ENCODE results near the gene BBOX1. TPM values are rescaled to one million over a fixed set of nuclear protein-coding genes. Genes with fewer than 3 reads are reported as not detected.

The BBOX1 gene
- total and polyA plus RNA-seq, 2 of the 4 experiments (the other 2 are of a cell fraction): not detected

DNA sequence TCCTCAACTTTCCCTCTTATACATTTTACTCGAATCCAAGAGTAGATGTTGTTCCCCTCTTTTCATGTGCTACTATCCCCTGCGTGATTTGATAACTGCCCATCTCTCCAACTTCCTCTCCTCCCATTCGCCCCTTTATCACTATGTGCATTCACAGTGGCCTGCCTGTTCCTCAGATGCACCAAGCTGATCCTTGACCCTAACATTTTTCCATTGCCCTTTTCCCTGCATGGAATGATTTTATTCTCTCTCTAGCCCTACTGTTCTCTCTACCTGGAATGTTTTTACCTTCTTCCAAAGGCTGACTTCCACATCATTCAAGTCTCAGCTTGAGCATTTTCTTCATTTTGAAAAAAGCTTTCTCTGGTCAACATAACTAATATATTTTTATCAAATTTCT lies 15.8 kb upstream of the BBOX1 start:
- H2AK9ac ChIP-seq (replicated peaks; ENCODE audit: low read depth, low read length, poor library complexity): no peak overlapping the region
- CTCF ChIA-PET: no interaction called here
- H2BK20ac ChIP-seq (ENCODE audit: low read depth, low read length): no peak overlapping the region
- POLR2A ChIA-PET (ENCODE audit: unreplicated experiment): no interaction called here
- H3K56ac ChIP-seq (ENCODE audit: extremely low read depth, insufficient read depth, low read length): no peak overlapping the region
- H3K36me3 ChIP-seq (ENCODE audit: control insufficient read depth, insufficient read depth, low read length): no peaks in the 10 kb centered on the region
- no TSS peak for BruUV-seq (replicated peaks)
- no peak overlapping the region for H2BK15ac ChIP-seq (ENCODE audit: low read depth, low read length)
- in situ Hi-C loops (cut with MboI; ENCODE audit: low sequenced_read_pairs) (no loop called here), dilution Hi-C loops (cut with HindIII; ENCODE audit: low sequenced_read_pairs, unreplicated experiment) (no loop called here), intact Hi-C loops (cut with micrococcal nuclease) (no loop called here)
- H3K23ac ChIP-seq (ENCODE audit: low read depth, low read length): no peak overlapping the region
- H3K18ac ChIP-seq (ENCODE audit: low read depth, low read length): no peak overlapping the region
- ATAC-seq (ENCODE audit: low read depth) (no peak), DNase-seq (no peak)
- H3K4ac ChIP-seq (ENCODE audit: low read depth, low read length): no peak overlapping the region
- no peak for TF ChIP-seq POLR2A (IDR thresholded peaks at IDR 0.05; ENCODE audit: low read depth, low read length)
- no peak for TF ChIP-seq RAD21 (IDR thresholded peaks at IDR 0.05; ENCODE audit: low read length)
- TF ChIP-seq SMC3 (IDR thresholded peaks at IDR 0.05; ENCODE audit: low read depth, low read length): no peak
- TF ChIP-seq, protein P1, sequence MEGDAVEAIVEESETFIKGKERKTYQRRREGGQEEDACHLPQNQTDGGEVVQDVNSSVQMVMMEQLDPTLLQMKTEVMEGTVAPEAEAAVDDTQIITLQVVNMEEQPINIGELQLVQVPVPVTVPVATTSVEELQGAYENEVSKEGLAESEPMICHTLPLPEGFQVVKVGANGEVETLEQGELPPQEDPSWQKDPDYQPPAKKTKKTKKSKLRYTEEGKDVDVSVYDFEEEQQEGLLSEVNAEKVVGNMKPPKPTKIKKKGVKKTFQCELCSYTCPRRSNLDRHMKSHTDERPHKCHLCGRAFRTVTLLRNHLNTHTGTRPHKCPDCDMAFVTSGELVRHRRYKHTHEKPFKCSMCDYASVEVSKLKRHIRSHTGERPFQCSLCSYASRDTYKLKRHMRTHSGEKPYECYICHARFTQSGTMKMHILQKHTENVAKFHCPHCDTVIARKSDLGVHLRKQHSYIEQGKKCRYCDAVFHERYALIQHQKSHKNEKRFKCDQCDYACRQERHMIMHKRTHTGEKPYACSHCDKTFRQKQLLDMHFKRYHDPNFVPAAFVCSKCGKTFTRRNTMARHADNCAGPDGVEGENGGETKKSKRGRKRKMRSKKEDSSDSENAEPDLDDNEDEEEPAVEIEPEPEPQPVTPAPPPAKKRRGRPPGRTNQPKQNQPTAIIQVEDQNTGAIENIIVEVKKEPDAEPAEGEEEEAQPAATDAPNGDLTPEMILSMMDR (conservative IDR thresholded peaks at IDR 0.05; ENCODE audit: low read depth, low read length): no peak
- TF ChIP-seq CHD1 (IDR thresholded peaks at IDR 0.05; ENCODE audit: low read depth, low read length): no peak
- TF ChIP-seq CEBPB (IDR thresholded peaks at IDR 0.05; ENCODE audit: low read depth, low read length): no peak
- TF ChIP-seq FOS (IDR thresholded peaks at IDR 0.05; ENCODE audit: low read depth, low read length): no peak
- no peak for TF ChIP-seq MAZ (IDR thresholded peaks at IDR 0.05; ENCODE audit: borderline replicate concordance, low read depth, low read length)
- TF ChIP-seq, protein P2, sequence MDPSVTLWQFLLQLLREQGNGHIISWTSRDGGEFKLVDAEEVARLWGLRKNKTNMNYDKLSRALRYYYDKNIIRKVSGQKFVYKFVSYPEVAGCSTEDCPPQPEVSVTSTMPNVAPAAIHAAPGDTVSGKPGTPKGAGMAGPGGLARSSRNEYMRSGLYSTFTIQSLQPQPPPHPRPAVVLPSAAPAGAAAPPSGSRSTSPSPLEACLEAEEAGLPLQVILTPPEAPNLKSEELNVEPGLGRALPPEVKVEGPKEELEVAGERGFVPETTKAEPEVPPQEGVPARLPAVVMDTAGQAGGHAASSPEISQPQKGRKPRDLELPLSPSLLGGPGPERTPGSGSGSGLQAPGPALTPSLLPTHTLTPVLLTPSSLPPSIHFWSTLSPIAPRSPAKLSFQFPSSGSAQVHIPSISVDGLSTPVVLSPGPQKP (IDR thresholded peaks at IDR 0.05; ENCODE audit: borderline replicate concordance, low read depth, low read length): no peak
- no peak for TF ChIP-seq NFE2L2 (IDR thresholded peaks at IDR 0.05; ENCODE audit: low read depth, low read length)
- TF ChIP-seq MAFK (IDR thresholded peaks at IDR 0.05; ENCODE audit: low read depth, low read length): no peak
- no peak for TF ChIP-seq BHLHE40 (IDR thresholded peaks at IDR 0.05; ENCODE audit: low read depth, low read length)
- no peak for TF ChIP-seq RFX5 (IDR thresholded peaks at IDR 0.05; ENCODE audit: low read depth, low read length)
- no peak for TF ChIP-seq MXI1 (IDR thresholded peaks at IDR 0.05; ENCODE audit: borderline replicate concordance, low read depth, low read length)
- TF ChIP-seq, protein P3, sequence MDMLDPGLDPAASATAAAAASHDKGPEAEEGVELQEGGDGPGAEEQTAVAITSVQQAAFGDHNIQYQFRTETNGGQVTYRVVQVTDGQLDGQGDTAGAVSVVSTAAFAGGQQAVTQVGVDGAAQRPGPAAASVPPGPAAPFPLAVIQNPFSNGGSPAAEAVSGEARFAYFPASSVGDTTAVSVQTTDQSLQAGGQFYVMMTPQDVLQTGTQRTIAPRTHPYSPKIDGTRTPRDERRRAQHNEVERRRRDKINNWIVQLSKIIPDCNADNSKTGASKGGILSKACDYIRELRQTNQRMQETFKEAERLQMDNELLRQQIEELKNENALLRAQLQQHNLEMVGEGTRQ (IDR thresholded peaks at IDR 0.05; ENCODE audit: low read depth, low read length): no peak
- TF ChIP-seq RCOR1 (IDR thresholded peaks at IDR 0.05; ENCODE audit: insufficient replicate concordance, low read length): no peak
- H3K9me3 ChIP-seq (ENCODE audit: control insufficient read depth, insufficient read depth, low read length): no peaks in the 10 kb centered on the region
- H3K9ac ChIP-seq (ENCODE audit: low read depth, low read length): no peak overlapping the region
- H3K4me1 ChIP-seq (ENCODE audit: control insufficient read depth, insufficient read depth, low read length): no peaks in the 10 kb centered on the region
- H3K27ac ChIP-seq (ENCODE audit: insufficient read depth, low read length): no peak overlapping the region
- WGBS, 2 experiments (ENCODE audit: extremely low coverage in 2 of 2, insufficient read length in 1 of 2): 93% methylated on average over 3 of the region's 3 CpGs; no CpG with 5 or more reads in 1 of the 2 experiments
- H3K27me3 ChIP-seq (ENCODE audit: control insufficient read depth, insufficient read depth, low read length): no peaks in the 10 kb centered on the region; the same call in 1 of the 2 replicates
- no peak overlapping the region for H3K14ac ChIP-seq (replicated peaks; ENCODE audit: low read depth, low read length)
- no peak overlapping the region for H2AFZ ChIP-seq (replicated peaks; ENCODE audit: low read length, poor library complexity)
- no peak overlapping the region for H2BK5ac ChIP-seq (ENCODE audit: low read depth, low read length, poor library complexity, severe bottlenecking)
- no peak overlapping the region for H4K5ac ChIP-seq (ENCODE audit: low read depth, low read length)
- no peak overlapping the region for H2AK5ac ChIP-seq (ENCODE audit: low read depth, low read length)
- no peaks in the 10 kb centered on the region for H3K79me1 ChIP-seq (ENCODE audit: low read depth in 1 of 2, low read length in 2 of 2)
- H4K8ac ChIP-seq (ENCODE audit: low read depth in 2 of 2, low read length in 2 of 2): no peak overlapping the region
- no peak overlapping the region for H4K91ac ChIP-seq (ENCODE audit: insufficient read depth, low read depth, low read length)
- H4K20me1 ChIP-seq (ENCODE audit: insufficient read depth, low read length): no peaks in the 10 kb centered on the region
- H3K9me1 ChIP-seq (ENCODE audit: insufficient read depth, low read length): no peaks in the 10 kb centered on the region
- H3K4me3 ChIP-seq (ENCODE audit: insufficient read depth, low read depth, low read length): no peak overlapping the region
- H2BK120ac ChIP-seq (ENCODE audit: low read depth, low read length): no peak overlapping the region
- no peak overlapping the region for H3K4me2 ChIP-seq (ENCODE audit: low read depth, low read length)

Measured in IMR-90 (cell line).